H1 (cell line): ENCODE results near the gene RAB7B. TPM values are rescaled to one million over a fixed set of nuclear protein-coding genes. Genes with fewer than 3 reads are reported as not detected.

Experiments
- GTF2F1 ChIP-seq: IDR thresholded peaks from 2 replicates; pipeline ENCODE4 v1.6.1; 2012; ENCODE audit warnings: low read depth, low read length, improper control_type of control experiment, borderline replicate concordance
- JUND ChIP-seq: IDR thresholded peaks from 2 replicates; pipeline ENCODE4 v1.6.1; 2011; ENCODE audit warnings: mild to moderate bottlenecking, improper control_type of control experiment, low read length
- KDM5A ChIP-seq: fragments of 200-600 bp; IDR thresholded peaks from 2 replicates; pipeline ENCODE4 v1.7.1; 2012; ENCODE audit warnings: mild to moderate bottlenecking, low read length, inconsistent platforms, mixed read lengths
- PHF8 ChIP-seq: fragments of 200-600 bp; sonication (generic); conservative IDR thresholded peaks from 2 replicates; pipeline ENCODE4 v1.7.1; 2012; ENCODE audit warnings: low read depth, mild to moderate bottlenecking, inconsistent platforms, low read length, moderate library complexity
- YY1 ChIP-seq: IDR thresholded peaks from 2 replicates; pipeline ENCODE4 v1.6.1; 2011; ENCODE audit warnings: low read depth, mild to moderate bottlenecking, low read length
- polyA plus RNA-seq, 7 experiments: library from polyadenylated mRNA; depleted of rRNA in 3 of 7; stranded (reverse) in 5 of 7; unstranded in 2 of 7; fragments of >200 nt in 5 of 7; fragments of 200-250 nt in 2 of 7; gene quantifications; 1 replicate in 5 of 7; 2 replicates in 1 of 7; 4 replicates in 1 of 7; pipeline versions ENCODE4 v1.2.1 to v1.2.3, GENCODE V29; 2011 to 2013; ENCODE audit warnings: missing spikeins in 2 of 7, mixed read lengths in 2 of 7
- total RNA-seq: library from RNA; stranded (reverse); fragmentation: NEBNext Ultra II Directional; extraction: Animal tissue kit (Norgen Biotek cat#: 25700); gene quantifications from 2 replicates; pipeline ENCODE4 v1.2.1, GENCODE V29; 2021
- TF ChIP-seq, protein P1 (sequence below): IDR thresholded peaks from 2 replicates; pipeline ENCODE4 v1.6.1; 2012; ENCODE audit warnings: inconsistent platforms

RAB7B gene
- total and polyA plus RNA-seq, 2 of the 8 experiments (the other 6 are each of a cell fraction or from before 2014, with no cell fraction given) = 0.05 TPM; not detected in 1

DNA sequence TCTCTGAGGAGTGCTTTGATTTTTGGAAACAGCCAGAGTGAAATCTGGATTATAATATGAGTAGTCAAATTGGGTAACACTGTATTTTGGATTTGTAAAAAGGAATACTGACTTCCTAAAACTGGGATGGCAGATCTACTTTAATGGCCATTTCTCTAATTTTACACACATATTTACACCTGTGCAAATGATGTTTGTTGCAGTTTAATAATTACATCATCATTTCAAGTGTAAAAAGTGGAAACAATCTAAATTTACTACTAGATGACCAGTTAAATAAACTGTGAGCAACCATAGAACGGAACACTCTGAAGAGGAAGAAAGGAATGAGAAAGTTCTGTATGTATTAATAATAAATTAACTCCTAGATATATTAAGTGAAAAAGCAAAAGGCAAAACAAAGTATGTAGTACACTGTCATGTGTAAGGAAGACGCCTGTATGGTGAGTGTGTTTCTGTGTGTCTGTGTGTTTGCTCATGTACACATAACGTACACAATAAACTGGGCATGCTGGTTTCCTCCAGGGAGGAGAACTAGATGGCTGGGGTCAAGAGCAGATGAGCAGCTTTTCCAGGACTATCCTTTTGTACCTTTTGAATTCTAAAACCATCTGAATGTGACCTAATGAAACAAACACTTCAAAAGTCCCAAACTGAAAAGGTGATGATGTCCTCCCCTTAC is 46.9 kb upstream of the RAB7B start (continued):
- no peak for TF ChIP-seq JUND
- TF ChIP-seq KDM5A = no peak
- TF ChIP-seq PHF8 = no peak
- TF ChIP-seq GTF2F1 = no peak
- no peak for TF ChIP-seq YY1
- TF ChIP-seq, protein P1, sequence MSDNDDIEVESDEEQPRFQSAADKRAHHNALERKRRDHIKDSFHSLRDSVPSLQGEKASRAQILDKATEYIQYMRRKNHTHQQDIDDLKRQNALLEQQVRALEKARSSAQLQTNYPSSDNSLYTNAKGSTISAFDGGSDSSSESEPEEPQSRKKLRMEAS = no peak
- TF ChIP-seq, all 59 proteins: peak for 0
